SK-N-DZ (cell line): ENCODE results near the gene DHRS11.

Experiments
- DNase-seq: peaks from one replicate; pipeline ENCODE4 v3.0.0-alpha.2; 2015; ENCODE audit warnings: low spot score

Gene DHRS11

DNA sequence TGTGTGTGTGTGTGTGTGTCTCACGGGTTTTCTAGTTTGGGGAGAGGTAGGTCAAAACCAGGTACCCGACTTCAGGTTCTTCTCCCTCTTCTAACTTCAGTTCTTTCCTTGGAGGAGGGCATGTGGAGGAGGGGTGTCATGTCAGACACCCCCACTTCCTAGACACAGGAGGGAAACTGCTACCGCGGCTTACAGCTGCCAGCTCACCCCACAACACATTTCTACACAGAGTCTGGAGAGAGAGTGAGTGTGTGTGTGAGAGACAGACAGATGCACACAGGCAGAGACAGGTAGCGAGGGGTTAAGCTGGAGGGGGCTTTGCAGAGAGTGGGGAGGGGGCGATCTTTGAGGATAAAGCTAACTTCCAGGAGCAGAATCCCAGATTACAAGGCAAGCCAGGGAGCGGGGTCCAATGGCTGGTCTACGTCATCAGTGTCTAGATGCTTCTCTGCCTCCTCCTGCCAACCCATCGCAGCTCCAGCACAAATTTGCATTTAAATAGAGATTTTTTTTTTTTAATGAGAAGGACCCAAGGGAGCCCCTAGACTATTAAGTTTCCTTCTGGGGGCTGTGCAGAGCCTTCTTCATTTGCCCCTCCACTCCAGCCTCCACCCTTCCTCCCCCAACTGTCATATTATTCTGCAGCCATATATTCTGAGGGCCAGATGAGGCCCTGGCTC, 58.6 kb downstream of the DHRS11 start:
- no peak for DNase-seq
